Neural cell (in vitro differentiated cells): ENCODE measurements around the gene CAMSAP2. TPM values are rescaled to one million over a fixed set of nuclear protein-coding genes. Genes with fewer than 3 reads are reported as not detected.

Experiments used
- H2AFZ ChIP-seq: fragments of 200-600, 300-800 bp; sonication (generic), shearing (Covaris generic); 2 replicates; pipeline ENCODE4 v1.6.0; 2014; ENCODE audit warnings: low read depth, mild to moderate bottlenecking, antibody characterized with exemption, low read length, moderate library complexity
- H3F3A ChIP-seq: fragments of 200-600 bp; shearing (Covaris generic); 2 replicates; pipeline ENCODE4 v1.6.1; 2016; ENCODE audit warnings: mild to moderate bottlenecking, moderate library complexity, mixed read lengths, antibody characterized with exemption, low read length; ENCODE audit not compliant: insufficient read depth, poor library complexity, severe bottlenecking
- H3K27ac ChIP-seq: fragments of 200-600, 300-800 bp; sonication (generic), shearing (Covaris generic); 2 replicates; pipeline ENCODE4 v1.5.1; 2014; ENCODE audit warnings: mild to moderate bottlenecking, low read length, moderate library complexity
- H3K27me3 ChIP-seq: fragments of 300-800, 200-600 bp; sonication (generic), shearing (Covaris generic); 2 replicates; pipeline ENCODE4 v1.6.0; 2014; ENCODE audit warnings: mild to moderate bottlenecking, low read depth, low read length, moderate library complexity; ENCODE audit not compliant: insufficient read depth
- H3K36me3 ChIP-seq: fragments of 300-800, 200-600 bp; sonication (generic), shearing (Covaris generic); 2 replicates; pipeline ENCODE4 v1.5.1; 2014; ENCODE audit warnings: mild to moderate bottlenecking, antibody characterized with exemption, low read length, moderate library complexity; ENCODE audit not compliant: insufficient read depth
- H3K4me2 ChIP-seq: fragments of 300-800, 200-600 bp; sonication (generic), shearing (Covaris generic); 2 replicates; pipeline ENCODE4 v1.6.0; 2014; ENCODE audit warnings: mild to moderate bottlenecking, low read length
- H3K4me3 ChIP-seq: fragments of 300-800, 200-600 bp; sonication (generic), shearing (Covaris generic); 2 replicates; pipeline ENCODE4 v1.5.1; 2014; ENCODE audit warnings: mild to moderate bottlenecking, low read length, moderate library complexity
- H3K79me2 ChIP-seq: fragments of 200-600 bp; shearing (Covaris generic); replicated peaks from 2 replicates; pipeline ENCODE4 v1.6.0; 2014; ENCODE audit warnings: mild to moderate bottlenecking, low read length, moderate library complexity; ENCODE audit not compliant: insufficient read depth
- H3K9ac ChIP-seq: fragments of 300-800, 200-600 bp; sonication (generic), shearing (Covaris generic); 2 replicates; pipeline ENCODE4 v1.6.1; 2016; ENCODE audit warnings: mild to moderate bottlenecking, low read length, mixed read lengths
- H3K9me2 ChIP-seq: fragments of 200-600 bp; shearing (Covaris generic); 2 replicates; pipeline ENCODE4 v1.6.1; 2016; ENCODE audit warnings: mild to moderate bottlenecking, low read length, mixed read lengths; ENCODE audit not compliant: insufficient read depth
- H3K9me3 ChIP-seq: fragments of 200-600, 300-800 bp; sonication (generic), shearing (Covaris generic); 2 replicates; pipeline ENCODE4 v1.6.1; 2016; ENCODE audit warnings: mild to moderate bottlenecking, mixed run types, low read length, moderate library complexity, mixed read lengths
- H4K20me1 ChIP-seq: fragments of 200-600 bp; shearing (Covaris generic); 2 replicates; pipeline ENCODE4 v1.6.1; 2016; ENCODE audit warnings: mild to moderate bottlenecking, mixed run types; ENCODE audit not compliant: insufficient read depth
- EP300 ChIP-seq: fragments of 450-650 bp; conservative IDR thresholded peaks from 2 replicates; pipeline ENCODE4 v1.6.1; 2014; ENCODE audit warnings: antibody characterized with exemption, mild to moderate bottlenecking, moderate library complexity; ENCODE audit not compliant: poor library complexity, severe bottlenecking
- EZH2 ChIP-seq: fragments of 200-600, 300-800 bp; shearing (Covaris generic), sonication (generic); IDR thresholded peaks from 2 replicates; pipeline ENCODE4 v1.6.1; 2014; ENCODE audit warnings: antibody characterized with exemption, low read length, borderline replicate concordance, mild to moderate bottlenecking; ENCODE audit not compliant: insufficient read depth, poor library complexity, severe bottlenecking
- MXI1 ChIP-seq: fragments of 450-650 bp; conservative IDR thresholded peaks from 2 replicates; pipeline ENCODE4 v1.6.1; 2014; ENCODE audit warnings: antibody characterized with exemption, mild to moderate bottlenecking; ENCODE audit not compliant: poor library complexity, severe bottlenecking
- POLR2AphosphoS5 ChIP-seq: IDR thresholded peaks from 2 replicates; pipeline ENCODE4 v1.6.1; 2012
- RAD21 ChIP-seq: fragments of 450-650 bp; conservative IDR thresholded peaks from 2 replicates; pipeline ENCODE4 v1.6.1; 2014; ENCODE audit warnings: antibody characterized with exemption, mild to moderate bottlenecking, moderate library complexity
- SMC3 ChIP-seq: fragments of 450-650 bp; conservative IDR thresholded peaks from 2 replicates; pipeline ENCODE4 v1.6.1; 2014; ENCODE audit warnings: antibody characterized with exemption, mild to moderate bottlenecking, moderate library complexity; ENCODE audit not compliant: poor library complexity
- TAF1 ChIP-seq: IDR thresholded peaks from 2 replicates; pipeline ENCODE4 v1.6.1; 2012; ENCODE audit warnings: low read depth
- polyA plus RNA-seq: library from polyadenylated mRNA; depleted of rRNA; stranded (reverse); fragments of >200 nt; gene quantifications from 2 replicates; pipeline ENCODE4 v1.2.3, GENCODE V29; 2014
- TF ChIP-seq, protein P1 (sequence below): fragments of 450-650 bp; IDR thresholded peaks from 2 replicates; pipeline ENCODE4 v1.5.1; 2014; ENCODE audit warnings: antibody characterized with exemption, mild to moderate bottlenecking, moderate library complexity; ENCODE audit not compliant: poor library complexity, severe bottlenecking
- TF ChIP-seq, protein P2 (sequence below): IDR thresholded peaks from 2 replicates; pipeline ENCODE4 v1.6.1; 2012; ENCODE audit warnings: borderline replicate concordance

The CAMSAP2 gene
- polyA plus RNA-seq, 1 donor from 2014 or later, result 52.7 TPM

DNA sequence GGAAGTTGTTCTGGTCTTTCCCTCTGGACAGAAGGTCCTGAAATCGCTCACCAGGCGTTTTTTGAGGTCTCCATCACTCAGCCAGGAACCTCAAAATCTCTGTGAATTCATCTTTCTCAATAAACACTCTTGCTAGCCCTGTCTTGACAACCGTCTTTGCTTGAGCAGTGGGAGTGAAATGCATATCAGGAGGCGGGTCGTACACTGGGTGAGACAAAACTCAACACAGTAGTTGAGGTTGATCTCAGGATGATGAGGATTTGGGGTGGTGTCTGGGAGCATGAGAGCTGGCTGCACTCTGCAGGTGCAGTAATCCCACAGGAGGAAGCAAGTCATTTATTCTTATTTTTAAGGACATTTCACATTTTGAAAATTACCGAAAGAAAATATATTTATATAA, 136.0 kb downstream of the CAMSAP2 start:
- Histone ChIP-seq H3K9me3 (no peaks in the 10 kb centered on the region), H3K79me2 (no peaks in the 10 kb centered on the region), H3K9me2 (no peaks in the 10 kb centered on the region), H2AFZ (no peak overlapping the region), H3F3A (no peaks in the 10 kb centered on the region), H3K9ac (no peak overlapping the region), H3K4me3 (no peak overlapping the region), H3K27me3 (no peaks in the 10 kb centered on the region), H4K20me1 (no peaks in the 10 kb centered on the region), H3K27ac (no peak overlapping the region), H3K4me2 (no peak overlapping the region), H3K36me3 (no peaks in the 10 kb centered on the region)
- TF ChIP-seq RAD21, result no peak
- TF ChIP-seq, protein P1, sequence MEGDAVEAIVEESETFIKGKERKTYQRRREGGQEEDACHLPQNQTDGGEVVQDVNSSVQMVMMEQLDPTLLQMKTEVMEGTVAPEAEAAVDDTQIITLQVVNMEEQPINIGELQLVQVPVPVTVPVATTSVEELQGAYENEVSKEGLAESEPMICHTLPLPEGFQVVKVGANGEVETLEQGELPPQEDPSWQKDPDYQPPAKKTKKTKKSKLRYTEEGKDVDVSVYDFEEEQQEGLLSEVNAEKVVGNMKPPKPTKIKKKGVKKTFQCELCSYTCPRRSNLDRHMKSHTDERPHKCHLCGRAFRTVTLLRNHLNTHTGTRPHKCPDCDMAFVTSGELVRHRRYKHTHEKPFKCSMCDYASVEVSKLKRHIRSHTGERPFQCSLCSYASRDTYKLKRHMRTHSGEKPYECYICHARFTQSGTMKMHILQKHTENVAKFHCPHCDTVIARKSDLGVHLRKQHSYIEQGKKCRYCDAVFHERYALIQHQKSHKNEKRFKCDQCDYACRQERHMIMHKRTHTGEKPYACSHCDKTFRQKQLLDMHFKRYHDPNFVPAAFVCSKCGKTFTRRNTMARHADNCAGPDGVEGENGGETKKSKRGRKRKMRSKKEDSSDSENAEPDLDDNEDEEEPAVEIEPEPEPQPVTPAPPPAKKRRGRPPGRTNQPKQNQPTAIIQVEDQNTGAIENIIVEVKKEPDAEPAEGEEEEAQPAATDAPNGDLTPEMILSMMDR, result no peak
- TF ChIP-seq MXI1, result no peak
- TF ChIP-seq, protein P2, sequence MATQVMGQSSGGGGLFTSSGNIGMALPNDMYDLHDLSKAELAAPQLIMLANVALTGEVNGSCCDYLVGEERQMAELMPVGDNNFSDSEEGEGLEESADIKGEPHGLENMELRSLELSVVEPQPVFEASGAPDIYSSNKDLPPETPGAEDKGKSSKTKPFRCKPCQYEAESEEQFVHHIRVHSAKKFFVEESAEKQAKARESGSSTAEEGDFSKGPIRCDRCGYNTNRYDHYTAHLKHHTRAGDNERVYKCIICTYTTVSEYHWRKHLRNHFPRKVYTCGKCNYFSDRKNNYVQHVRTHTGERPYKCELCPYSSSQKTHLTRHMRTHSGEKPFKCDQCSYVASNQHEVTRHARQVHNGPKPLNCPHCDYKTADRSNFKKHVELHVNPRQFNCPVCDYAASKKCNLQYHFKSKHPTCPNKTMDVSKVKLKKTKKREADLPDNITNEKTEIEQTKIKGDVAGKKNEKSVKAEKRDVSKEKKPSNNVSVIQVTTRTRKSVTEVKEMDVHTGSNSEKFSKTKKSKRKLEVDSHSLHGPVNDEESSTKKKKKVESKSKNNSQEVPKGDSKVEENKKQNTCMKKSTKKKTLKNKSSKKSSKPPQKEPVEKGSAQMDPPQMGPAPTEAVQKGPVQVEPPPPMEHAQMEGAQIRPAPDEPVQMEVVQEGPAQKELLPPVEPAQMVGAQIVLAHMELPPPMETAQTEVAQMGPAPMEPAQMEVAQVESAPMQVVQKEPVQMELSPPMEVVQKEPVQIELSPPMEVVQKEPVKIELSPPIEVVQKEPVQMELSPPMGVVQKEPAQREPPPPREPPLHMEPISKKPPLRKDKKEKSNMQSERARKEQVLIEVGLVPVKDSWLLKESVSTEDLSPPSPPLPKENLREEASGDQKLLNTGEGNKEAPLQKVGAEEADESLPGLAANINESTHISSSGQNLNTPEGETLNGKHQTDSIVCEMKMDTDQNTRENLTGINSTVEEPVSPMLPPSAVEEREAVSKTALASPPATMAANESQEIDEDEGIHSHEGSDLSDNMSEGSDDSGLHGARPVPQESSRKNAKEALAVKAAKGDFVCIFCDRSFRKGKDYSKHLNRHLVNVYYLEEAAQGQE, result no peak
- TF ChIP-seq EP300, result no peak
- no peak for TF ChIP-seq SMC3
- TF ChIP-seq TAF1, result no peak
- TF ChIP-seq POLR2AphosphoS5, result no peak
- no peak for TF ChIP-seq EZH2

DNA sequence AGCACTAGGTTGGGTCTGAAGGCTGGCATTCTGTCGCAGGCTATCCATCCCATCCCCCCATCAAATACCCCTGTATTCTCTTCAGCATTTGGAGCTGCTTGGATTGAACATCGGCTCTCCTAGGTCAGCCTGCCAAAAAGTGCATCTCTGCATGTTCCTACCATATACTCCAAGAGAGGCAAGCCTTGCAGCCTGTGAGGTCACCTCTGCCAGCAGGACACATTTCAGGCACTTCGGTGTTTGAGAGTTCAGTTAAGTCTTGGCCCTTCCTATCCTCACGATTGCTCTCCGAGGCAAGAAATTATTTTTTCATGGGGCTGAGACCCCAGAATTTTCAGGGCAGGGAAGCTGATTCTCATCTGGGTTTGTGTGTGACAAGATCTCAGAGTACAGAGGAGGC, 136.7 kb downstream of the CAMSAP2 start:
- Histone ChIP-seq H3K9ac (no peak overlapping the region), H3K27me3 (no peaks in the 10 kb centered on the region), H3K79me2 (no peaks in the 10 kb centered on the region), H3K36me3 (no peaks in the 10 kb centered on the region), H3K9me3 (no peaks in the 10 kb centered on the region), H3K4me3 (no peak overlapping the region), H3F3A (no peaks in the 10 kb centered on the region), H3K27ac (no peak overlapping the region), H2AFZ (no peak overlapping the region), H3K4me2 (no peak overlapping the region), H4K20me1 (no peaks in the 10 kb centered on the region), H3K9me2 (no peaks in the 10 kb centered on the region)
- TF ChIP-seq EZH2 (no peak), MXI1 (no peak), POLR2AphosphoS5 (no peak), RAD21 (no peak), EP300 (no peak), TAF1 (no peak)
- TF ChIP-seq, protein P1, result no peak
- TF ChIP-seq, protein P2, result no peak
